H54 (cell line): ENCODE results near the gene KCNMB1.

Experiments used
- DNase-seq: peaks from one replicate; pipeline ENCODE4 v3.0.0; 2011; ENCODE audit warnings: low spot score, mixed read lengths; ENCODE audit not compliant: insufficient read length
- FAIRE-seq: peaks from 3 replicates; lab custom pipeline; 2011; peaks lifted over from hg19 to GRCh38; lab: Jason Lieb, UNC
- POLR2A ChIP-seq: IDR thresholded peaks from 2 replicates; pipeline ENCODE4 v1.6.1; 2011; ENCODE audit warnings: low read depth, mild to moderate bottlenecking, low read length

KCNMB1 gene

GRCh38 chr5:170405817-170406216, 16.6 kb upstream of the KCNMB1 start:
- FAIRE-seq, result no peak
- no peak for DNase-seq
- no peak for TF ChIP-seq POLR2A

GRCh38 chr5:170404398-170404797, 15.2 kb upstream of the KCNMB1 start:
- TF ChIP-seq POLR2A, result no peak
- no peak for FAIRE-seq
- DNase-seq, result no peak

- TF ChIP-seq POLR2A, result no peak
- DNase-seq, result no peak
- FAIRE-seq, result no peak
These were observed 14.5 kb upstream of the KCNMB1 start for GRCh38 chr5:170403675-170404074.

- no peak for DNase-seq
- no peak for TF ChIP-seq POLR2A
- FAIRE-seq, result no peak
These were observed 13.3 kb upstream of the KCNMB1 start for GRCh38 chr5:170402508-170402907.

GRCh38 chr5:170397059-170397458, 7.9 kb upstream of the KCNMB1 start:
- no peak for DNase-seq
- TF ChIP-seq POLR2A, result no peak
- FAIRE-seq, result no peak

- no peak for DNase-seq
- no peak for FAIRE-seq
- TF ChIP-seq POLR2A, result no peak
These were observed 4.8 kb upstream of the KCNMB1 start for GRCh38 chr5:170393958-170394357.

GRCh38 chr5:170393235-170393634, 4.1 kb upstream of the KCNMB1 start:
- no peak for DNase-seq
- TF ChIP-seq POLR2A, result no peak
- FAIRE-seq, result no peak

- no peak for TF ChIP-seq POLR2A
- no peak for DNase-seq
- no peak for FAIRE-seq
These were observed 1.3 kb upstream of the KCNMB1 start for GRCh38 chr5:170390472-170390871.

GRCh38 chr5:170389550-170389892, 354 bp upstream of the KCNMB1 start:
- TF ChIP-seq POLR2A, result no peak
- FAIRE-seq (no peak), DNase-seq (no peak)

GRCh38 chr5:170387775-170388639, 1.2 kb downstream of the KCNMB1 start:
- no peak for TF ChIP-seq POLR2A
- DNase-seq, result no peak

GRCh38 chr5:170386743-170387395, 2.3 kb downstream of the KCNMB1 start:
- no peak for TF ChIP-seq POLR2A
- DNase-seq, result no peak
- FAIRE-seq, result no peak

More at GRCh38 chr5:170387775-170388639, 1.2 kb downstream of the KCNMB1 start:
- no peak for FAIRE-seq

- DNase-seq (no peak), FAIRE-seq (no peak)
- no peak for TF ChIP-seq POLR2A
These were observed 5.9 kb downstream of the KCNMB1 start for GRCh38 chr5:170383227-170383626.

GRCh38 chr5:170382790-170383189, 6.4 kb downstream of the KCNMB1 start:
- FAIRE-seq (no peak), DNase-seq (no peak)
- no peak for TF ChIP-seq POLR2A

- FAIRE-seq (no peak), DNase-seq (no peak)
- TF ChIP-seq POLR2A, result no peak
These were observed 8.7 kb downstream of the KCNMB1 start for GRCh38 chr5:170380361-170380951.
